PC-3 (cell line): ENCODE measurements around the gene GATA1. TPM values are rescaled to one million over a fixed set of nuclear protein-coding genes. Genes with fewer than 3 reads are reported as not detected.

Source experiments
- ATAC-seq: fragments of 200-7000 bp; cut with Tn5 transposase; 2 replicates; pipeline ENCODE4 v1.9.1; 2020; ENCODE audit warnings: mild to moderate bottlenecking, moderate library complexity
- BruUV-seq: library from RNA; stranded (reverse); fragments of 400-500 nt; replicated peaks from 2 replicates; lab custom pipeline; 2021; lab: Mats Ljungman, UMichigan
- CTCF ChIA-PET: fragments of 300-600 bp; sonication (Branson Sonifier 250); formaldehyde crosslinking; loops from one replicate; lab custom pipeline; 2022; ENCODE audit warnings: antibody characterized with exemption; lab: Charles Lee
- POLR2A ChIA-PET: fragments of 300-600 bp; sonication (Branson Sonifier 250); formaldehyde crosslinking; loops from one replicate; lab custom pipeline; 2022; ENCODE audit warnings: antibody characterized with exemption; ENCODE audit not compliant: unreplicated experiment; lab: Charles Lee
- DNase-seq: peaks from one replicate; pipeline ENCODE4 v3.0.0-alpha.2; 2015
- H2AFZ ChIP-seq: fragments of 300-600 bp; sonication (generic); 2 replicates; pipeline ENCODE4 v1.6.0; 2016; ENCODE audit warnings: antibody characterized with exemption, low read length
- H3F3A ChIP-seq: fragments of 300-600 bp; sonication (generic); one replicate; pipeline ENCODE4 v1.6.0; 2017; ENCODE audit warnings: antibody characterized with exemption, low read length, control low read depth, mild to moderate bottlenecking; ENCODE audit not compliant: unreplicated experiment
- H3K27ac ChIP-seq: fragments of 300-600 bp; sonication (generic); 2 replicates; pipeline ENCODE4 v1.5.1; 2016; ENCODE audit warnings: mild to moderate bottlenecking, low read length
- H3K27me3 ChIP-seq: fragments of 300-600 bp; sonication (generic); 2 replicates; pipeline ENCODE4 v1.6.1; 2016; ENCODE audit warnings: low read length, mixed read lengths
- H3K36me3 ChIP-seq: fragments of 300-600 bp; sonication (generic); 2 replicates; pipeline ENCODE4 v1.6.1; 2016; ENCODE audit warnings: low read depth, mixed run types, low read length, mixed read lengths
- H3K4me1 ChIP-seq: fragments of 300-600 bp; sonication (generic); 2 replicates; pipeline ENCODE4 v1.5.1; 2016; ENCODE audit warnings: low read length; ENCODE audit not compliant: insufficient read depth
- H3K4me2 ChIP-seq: fragments of 300-600 bp; sonication (generic); 2 replicates; pipeline ENCODE4 v1.6.0; 2016; ENCODE audit warnings: low read length
- H3K4me3 ChIP-seq: fragments of 300-600 bp; sonication (generic); 2 replicates; pipeline ENCODE4 v1.5.1; 2016; ENCODE audit warnings: mild to moderate bottlenecking, low read length, mixed read lengths
- H3K79me2 ChIP-seq: fragments of 300-600 bp; sonication (generic); 2 replicates; pipeline ENCODE4 v1.6.1; 2017; ENCODE audit warnings: low read length, mixed read lengths
- H3K9ac ChIP-seq: fragments of 300-600 bp; sonication (generic); 2 replicates; pipeline ENCODE4 v1.6.0; 2016; ENCODE audit warnings: mild to moderate bottlenecking, low read length
- H3K9me2 ChIP-seq: fragments of 300-600 bp; sonication (generic); replicated peaks from 2 replicates; pipeline ENCODE4 v1.6.1; 2016; ENCODE audit warnings: mixed run types, low read length, mixed read lengths
- H3K9me3 ChIP-seq: fragments of 300-600 bp; sonication (generic); 2 replicates; pipeline ENCODE4 v1.6.1; 2016; ENCODE audit warnings: low read length, mixed read lengths
- H4K20me1 ChIP-seq: fragments of 300-600 bp; sonication (generic); 2 replicates; pipeline ENCODE4 v1.6.1; 2016; ENCODE audit warnings: low read length, mixed read lengths
- EZH2 ChIP-seq: fragments of 300-600 bp; sonication (generic); IDR thresholded peaks from one replicate; pipeline ENCODE4 v1.6.1; 2017; ENCODE audit warnings: antibody characterized with exemption, mild to moderate bottlenecking, low read length; ENCODE audit not compliant: unreplicated experiment
- EZH2phosphoT487 ChIP-seq: fragments of 300-600 bp; sonication (generic); IDR thresholded peaks from 2 replicates; pipeline ENCODE4 v1.6.1; 2018; ENCODE audit warnings: mild to moderate bottlenecking, antibody characterized with exemption, low read length, borderline replicate concordance
- intact Hi-C: fragments of 100-400 bp; cut with micrococcal nuclease; formaldehyde crosslinking; loops from 2 replicates; pipeline ENCODE4 v1.9.0; 2023
- total RNA-seq: library from RNA; depleted of rRNA; stranded (reverse); fragments of >200 nt; gene quantifications from 2 replicates; pipeline ENCODE4 v1.2.3, GENCODE V29; 2014
- TF ChIP-seq, protein P1 (sequence below): fragments of 300-600 bp; sonication (generic); conservative IDR thresholded peaks from 2 replicates; pipeline ENCODE4 v1.5.1; 2017; ENCODE audit warnings: antibody characterized with exemption, low read depth, mild to moderate bottlenecking, low read length

Gene GATA1
- total RNA-seq, 1 experiment from 2014 or later = not detected

DNA sequence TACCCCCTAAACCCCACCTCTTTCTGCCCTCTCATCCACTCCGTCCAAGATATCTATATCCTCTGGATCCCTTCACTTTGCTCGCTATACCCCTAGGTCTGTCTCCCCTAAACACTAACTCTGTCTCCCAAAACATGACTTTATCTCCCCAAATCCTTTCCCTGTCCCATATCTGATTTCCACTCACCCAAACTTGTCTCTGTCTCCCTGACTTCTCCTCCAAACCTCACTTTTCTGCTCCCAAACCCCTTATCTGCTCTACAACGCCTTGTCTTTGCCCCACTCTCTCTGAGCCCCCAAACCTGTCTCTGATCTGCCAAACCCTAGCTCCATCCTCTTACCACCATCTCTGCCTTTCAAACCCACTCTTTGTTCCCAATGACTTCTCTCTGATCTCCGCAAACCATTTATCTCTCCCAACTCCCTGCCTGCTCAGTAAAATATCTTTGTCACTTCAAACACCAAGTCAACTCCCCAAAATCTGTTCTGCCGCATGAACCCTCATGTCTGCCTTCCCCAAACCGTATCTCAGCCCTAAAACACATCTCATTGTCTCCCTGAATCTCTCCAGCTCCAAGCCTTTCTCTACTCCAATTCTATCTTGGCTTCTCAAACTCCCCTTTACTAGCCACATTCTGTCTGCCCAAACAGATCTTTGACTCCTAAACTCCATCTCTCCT is 575 bp downstream of the GATA1 start:
- Histone ChIP-seq H3K4me3 (no peak overlapping the region), H3K9me2 (no peaks in the 10 kb centered on the region), H3K27ac (no peak overlapping the region), H2AFZ (no peak overlapping the region), H3K36me3 (no peaks in the 10 kb centered on the region), H3K79me2 (no peaks in the 10 kb centered on the region), H3K9ac (no peak overlapping the region), H4K20me1 (no peaks in the 10 kb centered on the region), H3F3A (no peaks in the 10 kb centered on the region), H3K9me3 (no peaks in the 10 kb centered on the region), H3K4me2 (no peak overlapping the region), H3K27me3 (no peaks in the 10 kb centered on the region), H3K4me1 (no peaks in the 10 kb centered on the region)
- CTCF ChIA-PET = no interaction called here
- POLR2A ChIA-PET = no interaction called here
- no peak for DNase-seq
- TF ChIP-seq, protein P1, sequence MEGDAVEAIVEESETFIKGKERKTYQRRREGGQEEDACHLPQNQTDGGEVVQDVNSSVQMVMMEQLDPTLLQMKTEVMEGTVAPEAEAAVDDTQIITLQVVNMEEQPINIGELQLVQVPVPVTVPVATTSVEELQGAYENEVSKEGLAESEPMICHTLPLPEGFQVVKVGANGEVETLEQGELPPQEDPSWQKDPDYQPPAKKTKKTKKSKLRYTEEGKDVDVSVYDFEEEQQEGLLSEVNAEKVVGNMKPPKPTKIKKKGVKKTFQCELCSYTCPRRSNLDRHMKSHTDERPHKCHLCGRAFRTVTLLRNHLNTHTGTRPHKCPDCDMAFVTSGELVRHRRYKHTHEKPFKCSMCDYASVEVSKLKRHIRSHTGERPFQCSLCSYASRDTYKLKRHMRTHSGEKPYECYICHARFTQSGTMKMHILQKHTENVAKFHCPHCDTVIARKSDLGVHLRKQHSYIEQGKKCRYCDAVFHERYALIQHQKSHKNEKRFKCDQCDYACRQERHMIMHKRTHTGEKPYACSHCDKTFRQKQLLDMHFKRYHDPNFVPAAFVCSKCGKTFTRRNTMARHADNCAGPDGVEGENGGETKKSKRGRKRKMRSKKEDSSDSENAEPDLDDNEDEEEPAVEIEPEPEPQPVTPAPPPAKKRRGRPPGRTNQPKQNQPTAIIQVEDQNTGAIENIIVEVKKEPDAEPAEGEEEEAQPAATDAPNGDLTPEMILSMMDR = no peak
- no peak for TF ChIP-seq EZH2
- TF ChIP-seq EZH2phosphoT487 = no peak
- no peak for ATAC-seq
- intact Hi-C loops = no loop called here
- no TSS peak for BruUV-seq

DNA sequence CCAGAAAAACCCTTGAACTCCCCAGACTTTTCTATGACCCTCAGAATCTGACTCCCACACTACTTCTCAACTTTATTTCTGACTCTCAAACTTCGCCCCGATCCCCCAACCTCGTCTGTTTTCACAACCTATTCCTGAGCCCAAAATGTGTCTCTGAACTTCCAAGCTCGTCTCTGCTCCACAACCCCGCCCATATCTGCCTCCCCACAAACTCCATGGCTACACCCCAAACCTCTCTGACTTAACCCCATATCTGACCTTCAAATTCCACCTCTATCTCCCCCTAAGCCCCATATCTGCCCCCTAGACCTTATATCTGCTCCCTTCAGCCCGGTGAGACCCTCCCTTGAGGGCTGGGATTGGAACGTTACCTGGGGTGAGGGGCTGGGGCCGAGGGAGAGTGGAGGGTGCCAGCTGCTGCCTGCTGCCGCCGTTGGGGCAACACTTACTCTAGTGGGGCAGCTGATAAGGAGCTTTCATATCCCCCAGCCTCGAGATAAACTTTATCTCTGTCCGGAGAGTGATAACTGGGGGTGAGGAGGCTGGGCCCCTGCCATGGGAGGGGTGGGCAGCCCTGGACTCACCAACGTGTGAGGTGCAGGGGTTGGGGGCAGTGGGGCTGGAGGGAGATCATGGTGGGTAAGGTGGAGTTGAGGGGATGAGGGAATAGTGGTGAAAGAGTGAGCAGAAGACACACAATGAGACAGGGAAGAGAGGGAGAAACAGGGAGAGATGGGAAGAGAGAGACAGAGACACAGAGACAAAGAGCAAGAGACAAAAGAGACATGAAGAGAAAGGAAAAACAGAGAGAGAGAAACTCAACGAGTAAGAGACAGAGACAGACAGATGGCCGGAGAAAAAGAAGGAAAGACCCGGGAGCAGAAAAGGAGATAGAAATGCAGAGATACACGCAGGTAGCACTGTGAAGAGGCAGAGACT is 1.4 kb downstream of the GATA1 start:
- DNase-seq (no peak), ATAC-seq (no peak)
- H3K9me3 ChIP-seq = no peaks in the 10 kb centered on the region
- no peak overlapping the region for H2AFZ ChIP-seq
- CTCF ChIA-PET = no interaction called here
- H3K9me2 ChIP-seq = no peaks in the 10 kb centered on the region
- H3K4me1 ChIP-seq = no peaks in the 10 kb centered on the region
- no peaks in the 10 kb centered on the region for H4K20me1 ChIP-seq
- TF ChIP-seq EZH2 (no peak), EZH2phosphoT487 (no peak)
- TF ChIP-seq, protein P1 = no peak
- H3K4me2 ChIP-seq = no peak overlapping the region
- no peak overlapping the region for H3K9ac ChIP-seq
- H3K4me3 ChIP-seq = no peak overlapping the region
- no peaks in the 10 kb centered on the region for H3K36me3 ChIP-seq
- POLR2A ChIA-PET = no interaction called here
- no TSS peak for BruUV-seq
- H3K27ac ChIP-seq = no peak overlapping the region
- no peaks in the 10 kb centered on the region for H3K79me2 ChIP-seq
- H3K27me3 ChIP-seq = no peaks in the 10 kb centered on the region
- intact Hi-C loops = no loop called here
- no peaks in the 10 kb centered on the region for H3F3A ChIP-seq
